Measurements from ENCODE around the gene SMPD2.

DNA sequence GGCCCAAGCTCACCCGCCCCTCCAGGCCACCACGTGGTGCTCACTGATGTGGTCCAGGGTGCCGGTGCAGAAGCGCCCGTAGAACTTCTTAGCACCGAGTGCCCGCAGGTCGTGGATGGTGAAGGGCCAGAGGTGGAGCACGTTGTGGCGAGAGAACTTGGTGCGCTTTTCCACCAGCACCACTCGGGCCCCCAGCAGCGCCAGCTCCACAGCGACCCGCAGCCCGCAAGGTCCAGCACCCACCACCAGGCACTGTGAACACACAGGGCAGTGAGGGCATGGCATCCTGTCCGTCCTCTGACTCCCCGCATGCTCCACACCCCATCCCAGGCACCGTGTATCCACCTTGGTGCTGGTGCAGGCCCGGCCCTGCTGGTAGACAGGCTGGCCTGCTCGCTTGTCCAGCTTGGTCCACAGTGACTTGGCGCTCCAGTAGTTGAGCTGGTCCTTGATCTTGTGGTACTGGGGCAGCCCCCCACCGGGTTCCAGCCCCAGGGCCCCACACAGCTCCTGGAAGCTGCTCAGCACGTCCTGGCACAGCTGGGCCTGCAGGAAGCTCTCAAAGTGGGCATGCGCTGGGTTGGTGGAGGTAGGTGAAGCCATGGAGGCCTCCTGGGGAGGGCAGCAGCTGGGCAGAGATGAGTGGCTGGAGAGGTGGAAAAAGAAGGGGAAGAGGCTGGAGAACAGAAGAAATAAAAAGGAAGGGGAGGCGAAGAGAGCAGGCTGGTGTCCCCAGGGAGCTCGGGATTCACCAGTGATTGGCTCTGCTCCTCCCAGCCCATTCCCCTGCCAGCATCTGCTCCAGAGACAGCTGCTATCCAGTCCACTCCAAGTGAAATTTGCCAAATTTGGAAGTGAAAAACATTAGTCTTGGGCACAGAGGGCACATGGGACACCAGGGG lies 13.3 kb downstream of the SMPD2 start:
- TF ChIP-seq CTCF (IDR thresholded peaks at IDR 0.05), result no peak
- no peak for TF ChIP-seq EZH2 (IDR thresholded peaks at IDR 0.05; ENCODE audit: borderline replicate concordance, insufficient read depth, low read depth, low read length, poor library complexity, severe bottlenecking)
